Endometrium (tissue), 2 donors: ENCODE data around the gene SAXO1.
"Not testable (repeated sequence)": the region's sequence is repeated elsewhere in the genome, so short reads cannot be mapped to it uniquely, and the experiment has no call there.

Experiments
- FAIRE-seq: peaks from 2 replicates; lab custom pipeline; 2012; peaks lifted over from hg19 to GRCh38; lab: Jason Lieb, UNC
- donor health status: control.
- donor health status: control.

The SAXO1 gene

DNA sequence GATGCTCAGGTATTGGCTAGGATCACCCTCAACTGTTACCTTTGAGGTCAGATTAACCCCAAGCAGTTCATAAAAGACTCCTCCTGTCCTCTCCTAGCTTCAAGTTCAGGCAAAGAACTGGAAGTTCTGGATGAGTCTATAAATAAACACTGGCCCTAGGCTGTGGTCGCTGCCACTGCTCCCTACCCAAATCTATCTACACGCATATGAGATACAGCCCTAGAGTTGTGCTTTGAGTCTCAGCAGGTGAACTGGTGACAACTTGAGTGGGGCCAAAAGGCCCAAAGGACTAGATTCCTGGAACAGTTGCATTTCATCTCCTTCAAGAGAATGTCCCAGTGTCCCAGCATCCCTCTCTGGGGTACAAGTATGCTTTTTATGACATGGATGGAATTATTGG, 62.6 kb downstream of the SAXO1 start:
- FAIRE-seq, result no peak

DNA sequence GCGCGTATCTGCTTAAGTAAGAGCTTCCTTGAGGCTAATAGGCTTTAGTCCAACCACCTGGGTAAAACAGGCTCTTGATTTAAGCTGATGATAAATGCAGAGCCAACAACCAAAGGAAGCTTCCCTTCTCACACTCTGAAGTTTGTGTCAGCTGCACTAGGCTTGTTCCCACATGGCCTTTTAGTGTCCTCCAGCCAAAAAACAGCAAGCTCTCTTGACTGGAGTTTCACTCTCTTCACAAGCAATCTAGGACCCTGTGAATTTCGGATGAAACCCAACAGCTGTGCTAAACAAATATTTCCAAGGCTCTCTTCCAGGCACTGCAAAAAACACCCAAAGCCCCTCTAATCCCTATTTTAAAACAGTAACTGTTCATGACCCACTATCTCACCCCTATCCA, 63.9 kb downstream of the SAXO1 start:
- no peak for FAIRE-seq

GRCh38 chr9:18955626-18956025, 77.4 kb downstream of the SAXO1 start:
- no peak for FAIRE-seq

- no peak for FAIRE-seq
Observed at GRCh38 chr9:18951936-18952335, 81.1 kb downstream of the SAXO1 start.

- FAIRE-seq, result no peak
Observed at GRCh38 chr9:18947892-18948339, 85.1 kb downstream of the SAXO1 start.

GRCh38 chr9:18942801-18943200, 90.2 kb downstream of the SAXO1 start:
- no peak for FAIRE-seq

DNA sequence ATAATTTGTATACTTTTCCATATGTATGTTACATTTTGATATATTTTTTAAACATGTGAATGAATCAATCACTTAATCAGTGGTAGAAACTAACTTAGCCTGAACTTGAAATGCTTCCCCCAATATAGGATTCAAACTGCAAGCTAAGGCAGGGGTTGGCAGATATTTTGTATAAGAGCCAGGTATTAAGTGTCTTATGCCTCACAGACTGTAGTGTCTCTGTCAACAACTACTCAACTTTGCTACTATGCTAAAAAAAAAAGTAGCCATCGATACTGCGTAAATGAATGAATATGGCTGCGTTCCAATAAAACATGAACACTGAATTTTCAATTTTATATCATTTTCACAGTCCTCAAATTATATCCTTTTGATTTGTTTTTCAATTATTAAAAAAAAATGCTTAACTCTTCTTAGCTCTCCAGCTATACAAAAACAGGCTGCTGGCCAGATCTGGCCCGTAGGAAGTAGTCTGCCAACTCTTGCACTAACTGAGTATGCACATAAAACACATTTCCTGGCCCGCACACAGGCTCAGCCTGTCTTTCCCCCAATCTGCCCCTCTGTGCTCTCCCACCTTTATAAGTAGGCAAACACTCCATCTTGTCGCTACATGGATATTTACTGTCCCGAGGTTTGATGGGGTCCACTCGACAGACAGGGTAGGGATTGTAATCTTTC, 91.8 kb downstream of the SAXO1 start:
- FAIRE-seq, result no peak

DNA sequence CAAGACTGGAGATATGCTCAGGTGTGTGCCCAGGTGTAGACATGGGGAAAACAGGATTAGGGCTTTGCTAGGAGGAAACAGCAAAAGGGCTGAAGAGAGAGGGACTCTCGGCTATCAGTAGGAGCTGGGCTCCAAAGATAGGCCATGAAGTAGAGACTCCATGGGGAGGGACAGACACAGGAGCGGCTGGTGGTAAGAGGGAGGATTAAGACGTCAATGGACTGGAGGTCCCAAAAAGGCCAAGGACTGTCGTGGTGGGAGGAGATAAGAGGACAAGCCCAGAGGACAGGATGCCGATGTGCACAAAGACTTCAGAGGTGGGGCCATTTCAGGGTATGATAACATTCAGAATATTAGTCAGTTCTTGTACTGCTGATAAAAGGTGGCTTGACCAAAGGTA, 93.1 kb downstream of the SAXO1 start:
- FAIRE-seq, result no peak

- FAIRE-seq, result no peak
Observed at GRCh38 chr9:18936094-18936871, 96.7 kb downstream of the SAXO1 start.

GRCh38 chr9:18935541-18935940, 97.5 kb downstream of the SAXO1 start:
- FAIRE-seq, result no peak

GRCh38 chr9:18930611-18931010, 102.4 kb downstream of the SAXO1 start:
- FAIRE-seq, result not testable (repeated sequence)

GRCh38 chr9:18928711-18929110, 104.3 kb downstream of the SAXO1 start:
- FAIRE-seq, result no peak

GRCh38 chr9:18926513-18926912, 106.5 kb downstream of the SAXO1 start:
- FAIRE-seq, result no peak

DNA sequence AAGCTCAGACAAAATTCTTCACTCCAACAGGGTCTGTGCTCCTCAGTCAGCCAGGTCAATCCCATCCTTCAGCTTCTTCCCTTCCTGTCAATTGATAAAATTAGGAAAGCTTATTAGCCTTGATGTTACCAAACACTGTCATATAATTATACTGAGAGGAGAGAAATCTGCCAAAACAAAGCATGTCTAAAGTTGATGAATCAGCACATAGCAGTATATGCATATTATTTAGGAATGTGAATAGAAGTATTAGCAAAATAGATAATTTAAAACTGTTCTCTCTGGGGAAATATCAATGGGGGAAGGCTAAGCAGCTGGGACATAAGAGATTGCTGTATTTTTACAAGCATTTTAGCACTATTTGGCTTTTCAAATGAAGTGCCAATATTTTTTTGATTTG, 107.1 kb downstream of the SAXO1 start:
- no peak for FAIRE-seq

DNA sequence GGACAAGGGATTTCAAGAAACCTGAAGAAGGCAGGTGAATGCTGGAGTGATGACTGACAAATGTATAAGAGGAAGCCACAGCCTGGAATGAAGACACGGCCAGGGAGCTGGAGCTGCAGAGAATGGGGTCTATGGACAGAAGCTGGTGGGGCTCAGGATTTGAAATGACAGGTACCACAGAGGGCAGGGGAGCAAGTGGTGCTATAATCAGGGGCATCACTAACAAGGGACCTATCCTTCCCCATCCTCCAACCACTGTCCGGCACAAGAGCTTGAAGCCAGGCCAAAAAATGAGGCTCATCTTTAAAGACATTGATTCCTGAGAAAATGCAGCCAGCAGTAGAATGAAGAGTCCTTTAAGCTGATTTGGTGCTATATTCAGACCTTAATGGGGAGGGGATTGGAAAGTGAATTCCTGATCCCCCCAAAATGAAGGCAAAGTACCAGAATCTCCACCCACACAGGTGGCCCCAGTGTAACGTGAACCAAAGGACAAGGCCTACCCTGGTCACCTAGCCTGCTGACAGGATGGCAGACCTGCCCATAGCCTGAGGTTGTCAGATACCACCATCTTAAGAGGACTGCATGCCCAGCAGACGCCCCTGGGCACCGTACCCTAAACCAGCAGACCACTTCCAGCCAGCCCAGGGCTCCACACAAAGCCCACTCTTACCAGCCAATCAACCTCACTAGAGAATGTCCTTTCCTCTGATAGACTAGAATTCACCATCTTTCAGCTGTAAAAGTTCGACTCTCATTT, 109.2 kb downstream of the SAXO1 start:
- no peak for FAIRE-seq

DNA sequence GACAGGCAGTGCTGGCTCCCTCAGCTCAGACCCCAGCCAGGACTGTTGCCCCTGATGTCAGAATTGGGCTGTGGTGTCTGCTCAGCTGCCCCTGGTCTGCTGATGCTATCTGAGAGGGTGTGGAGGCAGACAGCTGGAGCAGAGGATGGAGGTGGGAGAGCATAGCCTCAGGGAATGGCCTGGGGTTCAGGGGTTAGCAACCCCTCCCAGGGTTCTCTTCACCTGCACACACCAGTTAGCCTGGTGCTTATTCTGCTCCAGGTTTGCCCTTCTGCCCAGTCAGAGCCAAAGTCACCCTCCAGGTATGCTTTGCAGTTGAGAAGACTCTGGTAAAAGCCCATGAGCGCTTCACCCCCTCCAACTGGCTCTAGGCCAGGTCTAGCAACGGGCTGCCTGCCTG, 109.8 kb downstream of the SAXO1 start:
- no peak for FAIRE-seq

DNA sequence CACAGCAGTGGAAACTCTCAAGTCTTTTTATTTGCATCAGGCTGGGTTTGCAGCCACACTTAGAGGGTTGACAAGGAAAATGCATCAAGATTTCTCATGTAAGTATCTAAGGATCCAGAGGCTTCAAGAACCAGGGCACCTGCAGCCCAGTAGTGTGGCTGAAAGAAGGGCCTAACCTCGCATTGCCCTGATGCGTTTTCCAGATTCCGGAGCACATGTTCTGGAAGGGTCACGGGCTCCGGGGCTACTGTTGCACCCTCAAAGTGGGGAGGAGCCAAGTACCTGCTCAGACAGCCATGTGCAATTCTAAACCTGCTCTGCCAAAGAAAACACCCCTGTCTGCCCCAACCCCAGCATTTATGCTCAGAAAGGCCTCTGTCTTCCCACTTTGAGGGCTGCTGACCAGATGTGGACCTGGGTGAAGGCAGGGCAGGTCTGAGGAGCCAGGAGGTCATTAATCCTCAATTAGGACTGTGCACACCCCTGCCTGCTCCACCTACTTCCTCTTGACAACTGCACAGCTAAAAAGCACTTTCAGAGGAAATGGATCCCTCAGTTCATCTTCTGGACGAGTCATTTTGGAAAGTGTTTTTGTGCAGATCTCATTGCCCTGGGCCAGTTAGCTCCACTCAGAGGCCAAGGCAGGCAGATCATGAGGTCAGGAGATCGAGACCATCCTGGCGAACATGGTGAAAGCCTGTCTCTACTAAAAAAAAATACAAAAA, 110.7 kb downstream of the SAXO1 start:
- no peak for FAIRE-seq

DNA sequence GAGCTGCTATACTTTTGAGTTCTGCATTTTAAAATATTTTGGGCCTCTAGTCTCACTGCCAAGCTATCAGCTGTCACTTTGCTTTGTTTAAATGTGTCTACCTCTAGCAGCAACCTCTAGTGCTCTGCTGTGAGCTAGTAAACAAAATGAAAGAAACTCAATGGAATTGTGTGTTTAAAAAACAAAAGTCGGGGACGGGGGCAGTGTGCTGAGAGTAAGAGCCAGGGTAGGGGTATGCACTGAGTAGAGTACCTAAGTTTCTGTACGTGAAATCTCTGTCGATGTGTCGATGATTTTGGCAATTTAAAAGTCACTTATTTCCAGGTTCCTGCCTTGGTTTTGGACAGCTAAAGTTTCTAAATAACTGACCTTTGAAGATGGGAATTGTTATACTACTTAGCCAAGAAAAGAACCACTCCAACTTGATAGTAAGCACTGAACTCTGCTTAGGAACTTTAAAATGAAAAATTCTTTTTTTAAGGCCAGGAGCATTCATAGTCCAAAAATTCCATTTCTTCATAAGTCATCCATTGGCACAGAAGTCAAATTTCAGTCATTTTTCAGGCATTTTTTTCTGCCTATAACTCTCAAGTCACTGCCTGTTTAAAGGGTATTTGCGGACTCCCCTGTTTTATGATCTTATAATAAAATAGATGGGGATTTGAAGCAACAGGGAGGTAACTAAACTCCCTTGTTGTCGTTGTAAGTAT, 111.5 kb downstream of the SAXO1 start:
- FAIRE-seq, result no peak

DNA sequence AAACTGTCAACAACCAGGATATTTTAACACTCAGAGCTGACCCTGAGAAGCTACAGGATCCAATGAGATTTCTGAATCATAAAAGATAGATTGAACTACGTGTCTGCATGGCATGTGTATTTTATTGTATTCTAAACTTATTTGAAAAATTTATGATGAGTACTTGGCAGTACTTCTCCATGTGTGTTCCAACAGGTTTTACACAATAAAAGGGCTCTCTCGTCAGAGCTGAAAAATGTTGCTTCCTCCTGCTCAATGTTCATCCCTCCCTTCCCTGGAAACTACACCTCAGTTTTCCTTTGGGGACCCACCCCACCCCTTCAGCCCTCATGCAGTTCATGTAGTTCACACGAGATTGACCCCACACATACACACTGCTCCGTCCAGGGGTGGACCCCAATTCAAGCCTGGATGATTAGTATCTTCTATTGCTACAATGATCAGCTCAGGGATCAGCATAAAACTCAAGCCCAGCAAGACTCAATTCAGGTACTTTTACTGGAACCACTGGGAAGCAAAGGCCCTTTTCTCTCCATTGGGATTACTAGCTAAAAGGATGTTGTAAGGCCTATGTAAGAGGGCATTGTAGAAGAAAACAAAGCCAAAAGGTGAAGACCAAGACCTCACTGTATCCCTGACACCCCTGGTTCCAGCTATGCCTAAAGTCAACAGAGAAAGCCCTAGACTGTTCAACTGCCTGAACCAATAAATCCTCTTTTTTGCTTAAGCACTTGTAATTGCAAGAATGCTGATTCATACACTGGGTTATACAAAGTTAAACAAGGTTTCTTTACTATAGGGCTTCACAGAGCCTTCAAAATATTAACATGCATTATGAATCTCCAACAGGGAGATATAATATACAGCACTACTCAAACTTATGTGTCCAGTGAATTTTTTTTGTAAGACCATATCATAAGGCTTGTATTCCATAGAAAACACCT, 112.6 kb downstream of the SAXO1 start:
- FAIRE-seq, result no peak

DNA sequence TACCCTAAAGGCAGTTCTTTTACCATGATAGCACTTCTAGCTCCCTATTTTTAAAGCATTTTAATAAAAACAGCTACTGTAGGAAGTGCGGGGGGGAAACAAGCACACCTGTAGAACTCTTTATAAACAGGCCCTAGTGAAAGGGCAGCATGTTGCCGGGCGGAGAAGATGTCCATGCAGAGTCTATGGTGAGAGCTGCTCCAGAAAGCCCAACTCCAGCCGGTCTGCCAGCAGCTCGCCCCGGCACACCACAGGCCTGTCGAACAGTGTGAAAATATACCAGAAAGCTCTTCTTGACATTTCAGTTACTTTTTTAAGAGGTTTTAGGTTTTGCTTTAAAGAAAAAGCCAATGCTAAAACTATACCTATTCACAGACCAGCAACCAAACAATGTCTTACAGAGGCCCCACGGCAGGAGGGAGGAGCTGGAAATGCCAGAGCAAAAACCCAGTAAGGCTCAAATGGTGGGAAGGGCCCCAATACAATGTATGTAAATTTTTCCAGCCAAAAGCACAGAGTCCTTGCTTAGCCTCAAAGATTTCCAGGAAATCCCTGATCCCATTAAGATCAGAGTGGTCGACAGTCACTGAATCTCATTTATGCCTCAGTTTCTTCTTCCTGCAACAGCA, 121.2 kb downstream of the SAXO1 start:
- no peak for FAIRE-seq
